ENCODE results near the gene PPM1B.
"Not testable (repeated sequence)": the region's sequence is repeated elsewhere in the genome, so short reads cannot be mapped to it uniquely, and the experiment has no call there.

GRCh38 chr2:44171442-44171841 is 2.8 kb downstream of the PPM1B start:
- TF ChIP-seq CTCF (conservative IDR thresholded peaks at IDR 0.05; ENCODE audit: low read depth, low read length); POLR2A (IDR thresholded peaks at IDR 0.05; ENCODE audit: low read depth, low read length); MXI1 (IDR thresholded peaks at IDR 0.05; ENCODE audit: borderline replicate concordance, low read depth, low read length); RAD21 (IDR thresholded peaks at IDR 0.05; ENCODE audit: low read length); USF2 (IDR thresholded peaks at IDR 0.05; ENCODE audit: low read depth, low read length); ELK1 (IDR thresholded peaks at IDR 0.05; ENCODE audit: borderline replicate concordance, low read depth, low read length); BHLHE40 (IDR thresholded peaks at IDR 0.05; ENCODE audit: low read depth, low read length); RFX5 (IDR thresholded peaks at IDR 0.05; ENCODE audit: low read depth, low read length); MAZ (IDR thresholded peaks at IDR 0.05; ENCODE audit: borderline replicate concordance, low read depth, low read length); SMC3 (IDR thresholded peaks at IDR 0.05; ENCODE audit: low read depth, low read length): not testable (repeated sequence)

All from IMR-90 (cell line).